GM12878 (cell line): ENCODE measurements around the gene PYGB.

Experiments used
- EP300 ChIP-seq, 2 experiments: fragments of 150-350 bp in 1 of 2; IDR thresholded peaks; 2 replicates each; pipeline ENCODE4 v1.6.1; 2011 to 2012; ENCODE audit warnings: low read depth in 2 of 2, low read length in 2 of 2, borderline replicate concordance in 1 of 2, improper control_type of control experiment in 1 of 2, inconsistent platforms in 1 of 2; ENCODE audit not compliant: control insufficient read depth in 1 of 2
- GABPA ChIP-seq: IDR thresholded peaks from 2 replicates; pipeline ENCODE4 v1.6.1; 2014; ENCODE audit warnings: antibody characterized with exemption, low read depth, mild to moderate bottlenecking, inconsistent platforms
- POLR2AphosphoS5 ChIP-seq: IDR thresholded peaks from 2 replicates; pipeline ENCODE4 v1.6.1; 2011; ENCODE audit warnings: mild to moderate bottlenecking, low read length, inconsistent platforms

- TF ChIP-seq POLR2AphosphoS5 (no peak), GABPA (no peak), EP300 (IDR thresholded peaks at IDR 0.05; ENCODE audit: borderline replicate concordance in 1 of 2, control insufficient read depth in 1 of 2, low read depth in 2 of 2, low read length in 2 of 2) (no peak)
Observed at GRCh38 chr20:25300496-25301170, 52.7 kb downstream of the PYGB start.
